22Rv1 (cell line): ENCODE measurements around the gene AMZ1.
"Not testable (repeated sequence)": the region's sequence is repeated elsewhere in the genome, so short reads cannot be mapped to it uniquely, and the experiment has no call there.

Source experiments
- CTCF ChIP-seq: fragments of 450-650 bp; IDR thresholded peaks from 2 replicates; pipeline ENCODE4 v1.5.1; 2017; ENCODE audit warnings: mild to moderate bottlenecking
- ZFX ChIP-seq: fragments of 450-650 bp; IDR thresholded peaks from 2 replicates; pipeline ENCODE4 v1.6.1; 2017; ENCODE audit warnings: antibody characterized with exemption, borderline replicate concordance

- TF ChIP-seq CTCF, ZFX: not testable (repeated sequence)
Observed at GRCh38 chr7:2727206-2727605, 39.2 kb downstream of the AMZ1 start.
